WI38 (cell line): ENCODE measurements around the gene CCDC89.
"Not testable (repeated sequence)": the region's sequence is repeated elsewhere in the genome, so short reads cannot be mapped to it uniquely, and the experiment has no call there.

Experiments used
- H3K4me3 ChIP-seq: 2 replicates; pipeline ENCODE4 v1.5.1; 2011; ENCODE audit warnings: low read depth, mild to moderate bottlenecking, control low read depth, low read length
- CTCF ChIP-seq: IDR thresholded peaks from 2 replicates; pipeline ENCODE4 v1.5.1; 2012; ENCODE audit warnings: low read depth, mild to moderate bottlenecking, control low read depth, low read length

Gene CCDC89

DNA sequence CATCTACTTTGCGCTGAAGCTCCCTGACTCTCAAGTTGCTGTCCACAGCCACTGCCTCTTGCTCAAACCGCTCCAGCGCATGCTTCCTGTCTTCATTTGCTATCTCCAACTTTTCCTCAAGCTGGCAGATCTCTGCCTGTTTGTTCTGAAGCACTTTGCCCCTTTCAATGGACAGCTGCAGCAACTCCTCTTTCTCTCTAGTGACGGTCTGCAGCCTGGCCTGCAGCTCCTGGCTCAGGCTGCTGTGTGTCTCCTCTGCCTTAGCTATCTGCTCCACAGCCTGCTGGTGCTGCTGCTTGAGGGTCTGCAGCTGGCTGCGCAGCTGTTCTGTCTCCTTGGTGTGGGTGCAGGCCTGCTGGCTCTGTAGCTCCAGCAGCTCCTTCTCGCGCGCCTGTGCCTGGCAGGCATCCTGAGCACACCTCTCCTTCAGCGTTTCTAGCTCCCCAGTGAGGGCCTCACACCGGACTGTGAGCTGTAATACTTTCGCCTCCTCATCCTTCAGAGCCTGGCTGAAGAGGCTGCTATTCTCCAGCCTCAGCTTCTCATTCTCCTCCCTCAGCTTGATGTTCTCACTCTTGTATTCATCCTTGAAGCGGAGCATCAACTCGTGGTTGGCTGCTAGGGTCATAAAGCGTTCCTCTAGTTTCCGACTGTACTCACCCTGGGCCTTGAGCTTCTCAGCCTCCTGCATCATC, 723 bp downstream of the CCDC89 start:
- H3K4me3 ChIP-seq: peak overlapping the region; percentile 70
- no peak for TF ChIP-seq CTCF

- no peak for TF ChIP-seq CTCF
- H3K4me3 ChIP-seq: peak overlapping the region; percentile 65
Observed at GRCh38 chr11:85682330-85683305, 3.4 kb downstream of the CCDC89 start.

DNA sequence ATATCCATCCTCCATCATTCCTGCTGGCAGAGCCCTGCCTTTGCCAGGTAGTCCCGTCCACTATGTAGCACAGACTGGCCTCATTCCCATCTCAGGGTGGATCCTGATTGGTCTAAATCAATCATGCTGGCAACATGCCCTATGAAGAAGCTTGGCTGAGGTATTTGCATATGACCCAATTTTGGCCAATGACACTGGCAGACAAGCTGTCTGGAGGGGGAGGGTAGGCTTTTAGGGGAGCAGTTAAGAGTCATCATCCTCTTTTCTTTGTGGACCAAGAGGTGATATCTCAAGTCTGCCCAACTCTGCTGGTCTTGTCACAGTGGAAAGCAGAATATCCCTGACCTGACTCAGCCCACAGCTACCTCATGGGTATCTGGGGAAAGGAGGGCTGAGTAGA, 5.1 kb downstream of the CCDC89 start:
- TF ChIP-seq CTCF: no peak
- no peak overlapping the region for H3K4me3 ChIP-seq

- H3K4me3 ChIP-seq: no peak overlapping the region
- TF ChIP-seq CTCF: no peak
Observed at GRCh38 chr11:85679576-85679975, 6.4 kb downstream of the CCDC89 start.

GRCh38 chr11:85673393-85673792, 12.6 kb downstream of the CCDC89 start:
- TF ChIP-seq CTCF: no peak

GRCh38 chr11:85672105-85672902, 13.7 kb downstream of the CCDC89 start:
- TF ChIP-seq CTCF: no peak
- H3K4me3 ChIP-seq: no peak overlapping the region

More at GRCh38 chr11:85673393-85673792, 12.6 kb downstream of the CCDC89 start:
- H3K4me3 ChIP-seq: no peak overlapping the region

DNA sequence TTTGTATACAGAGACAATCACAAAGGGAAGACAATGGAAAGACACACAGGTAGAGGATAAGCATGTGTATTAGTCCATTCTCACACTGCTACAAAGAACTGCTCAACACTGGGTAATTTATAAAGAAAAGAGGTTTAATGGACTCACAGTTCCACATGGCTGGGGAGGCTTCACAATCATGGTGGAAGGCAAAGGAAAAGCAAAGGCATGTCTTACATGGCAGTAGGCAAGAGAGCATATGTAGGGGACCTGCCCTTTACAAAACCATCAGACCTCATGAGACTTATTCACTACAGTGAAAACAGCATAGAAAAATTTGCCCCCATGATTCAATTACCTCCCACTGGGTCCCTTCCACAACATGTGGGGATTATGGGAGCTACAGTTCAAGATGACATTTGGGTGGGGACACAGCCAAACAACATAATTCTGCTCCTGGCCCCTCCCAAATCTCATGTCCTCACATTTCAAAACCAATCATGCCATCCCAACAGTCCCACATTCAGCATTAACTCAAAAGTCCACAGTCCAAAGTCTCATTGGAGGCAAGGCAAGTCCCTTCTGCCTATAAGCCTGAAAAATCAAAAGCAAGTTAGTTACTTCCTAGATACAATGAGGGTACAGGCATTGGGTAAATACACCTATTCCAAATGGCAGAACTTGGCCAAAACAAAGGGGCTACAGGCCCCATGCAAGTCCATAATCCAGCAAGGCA, 14.9 kb downstream of the CCDC89 start:
- not testable (repeated sequence) for H3K4me3 ChIP-seq
